Measurements from ENCODE around the gene IL25. TPM values are rescaled to one million over a fixed set of nuclear protein-coding genes. Genes with fewer than 3 reads are reported as not detected.

The IL25 gene
- total and polyA plus RNA-seq, 2 of the 8 experiments (the other 6 are each of a cell fraction or from before 2014, with no cell fraction given): not detected

GRCh38 chr14:23407516-23408306, 35.1 kb downstream of the IL25 start, which contains the start of gene MYH6:
Gene MYH6, minus strand, starts transcription at chr14:23408273. Its CDS starts 1,050 bp downstream, at chr14:23407223.
- WGBS, 2 experiments (ENCODE audit: extremely low coverage in 1 of 2, insufficient coverage in 1 of 2, insufficient read length in 1 of 2, insufficient replicate concordance in 2 of 2, low coverage in 1 of 2, low lambda C conversion rate in 2 of 2, missing lambda C conversion rate in 1 of 2): 93% methylated on average over 15 of the region's 15 CpGs; no CpG with 5 or more reads in 1 of the 2 experiments
- no peaks in the 10 kb centered on the region for H3K79me2 ChIP-seq (ENCODE audit: control insufficient read depth in 1 of 2, insufficient read depth in 2 of 2, low read length in 2 of 2)
- H3K4me2 ChIP-seq (ENCODE audit: insufficient read depth in 1 of 2, low read depth in 2 of 2, low read length in 2 of 2): no peak within 1 kb of the TSS
- H3K23me2 ChIP-seq (ENCODE audit: low read depth, low read length): no peaks in the 10 kb centered on the region
- H4K8ac ChIP-seq (ENCODE audit: extremely low read depth, insufficient read depth, low read length): no peak within 1 kb of the TSS; the same call in 1 of the 2 replicates
- H4K20me1 ChIP-seq (replicated peaks in 1 of 2; ENCODE audit: control insufficient read depth in 1 of 2, insufficient read depth in 2 of 2, low read length in 2 of 2): no peaks in the 10 kb centered on the region
- H4K5ac ChIP-seq (ENCODE audit: insufficient read length, low read depth, low read length): no peak within 1 kb of the TSS
- H3K23ac ChIP-seq (ENCODE audit: insufficient read length): no peak within 1 kb of the TSS
- H3K4me3 ChIP-seq (ENCODE audit: extremely low read depth in 1 of 4, insufficient read depth in 2 of 4, low read depth in 3 of 4, low read length in 4 of 4): no peak within 1 kb of the TSS
- H2BK120ac ChIP-seq (replicated peaks; ENCODE audit: low read depth, low read length): no peak within 1 kb of the TSS
- H3K4me1 ChIP-seq (replicated peaks in 1 of 4; ENCODE audit: control insufficient read depth in 3 of 4, insufficient read depth in 4 of 4, low read length in 3 of 4): no peaks in the 10 kb centered on the region; a peak in 1 of 7 replicates
- no peaks in the 10 kb centered on the region for H3K36me3 ChIP-seq (ENCODE audit: control insufficient read depth in 2 of 4, insufficient read depth in 4 of 4, low read length in 3 of 4)
- no peak for FAIRE-seq
- H4K91ac ChIP-seq (replicated peaks; ENCODE audit: insufficient read length, low read length): no peak within 1 kb of the TSS
- H3K18ac ChIP-seq (ENCODE audit: extremely low read depth, low read length): no peak within 1 kb of the TSS
- no peak for DNase-seq (ENCODE audit: low read depth in 1 of 2, low spot score in 2 of 2)
- CTCF ChIA-PET (ENCODE audit: partially characterized antibody): no interaction called here
- H2AFZ ChIP-seq (ENCODE audit: low read length): no peak within 1 kb of the TSS
- POLR2A ChIA-PET (ENCODE audit: partially characterized antibody): interaction anchor here (0.5 kb wide), 1 partner anchor 683 kb away, joined by 3 read pairs; no protein-coding TSS in a partner anchor
- H3K27me3 ChIP-seq (replicated peaks in 1 of 4; ENCODE audit: control insufficient read depth in 3 of 4, extremely low read depth in 1 of 4, insufficient read depth in 3 of 4, low read length in 3 of 4): no peaks in the 10 kb centered on the region; a peak in 3 of 7 replicates
- H2BK5ac ChIP-seq (ENCODE audit: low read depth, low read length): no peak within 1 kb of the TSS
- H2AK5ac ChIP-seq (ENCODE audit: low read depth, low read length): no peak within 1 kb of the TSS
- H2BK12ac ChIP-seq (ENCODE audit: low read depth, low read length): no peak within 1 kb of the TSS
- H3K27ac ChIP-seq (ENCODE audit: low read depth, low read length): no peak within 1 kb of the TSS
- H2BK15ac ChIP-seq (ENCODE audit: low read length): no peak within 1 kb of the TSS
- H2BK20ac ChIP-seq (ENCODE audit: low read length): no peak within 1 kb of the TSS
- TF ChIP-seq TCF12 (IDR thresholded peaks at IDR 0.05; ENCODE audit: low read depth, low read length) (no peak), ATF2 (IDR thresholded peaks at IDR 0.05; ENCODE audit: low read length) (no peak), POLR2A (IDR thresholded peaks at IDR 0.05; ENCODE audit: control extremely low read depth in 1 of 2, low read depth in 2 of 2, low read length in 2 of 2) (no peak), SIX5 (IDR thresholded peaks at IDR 0.05; ENCODE audit: low read depth, low read length) (no peak), ASH2L (IDR thresholded peaks at IDR 0.05; ENCODE audit: low read length) (no peak), HDAC2 (IDR thresholded peaks at IDR 0.05; ENCODE audit: borderline replicate concordance in 1 of 2, low read depth in 2 of 2, low read length in 2 of 2) (no peak), TAF1 (IDR thresholded peaks at IDR 0.05; ENCODE audit: low read depth, low read length) (no peak), USF2 (IDR thresholded peaks at IDR 0.05; ENCODE audit: low read length) (no peak), RBBP5 (IDR thresholded peaks at IDR 0.05; ENCODE audit: borderline replicate concordance, low read depth, low read length) (no peak)
- H3K9me3 ChIP-seq (ENCODE audit: insufficient read depth in 2 of 2, low read depth in 1 of 2, low read length in 1 of 2): no peaks in the 10 kb centered on the region
- H3K9ac ChIP-seq (replicated peaks in 1 of 4; ENCODE audit: extremely low read depth in 1 of 4, low read depth in 3 of 4, low read length in 3 of 4): no peak within 1 kb of the TSS
- no peaks in the 10 kb centered on the region for H3K79me1 ChIP-seq (ENCODE audit: low read depth, low read length)
- H3K14ac ChIP-seq (ENCODE audit: insufficient read length): no peak within 1 kb of the TSS
- H3K4ac ChIP-seq (replicated peaks; ENCODE audit: insufficient read length, low read depth, low read length): no peak within 1 kb of the TSS
- no peak within 1 kb of the TSS for H3K56ac ChIP-seq (replicated peaks; ENCODE audit: insufficient read length, low read depth, low read length)

Measured in H1 (cell line).